GM21381 (cell line): ENCODE data around the gene STARD9.
"Not testable (repeated sequence)": the region's sequence is repeated elsewhere in the genome, so short reads cannot be mapped to it uniquely, and the experiment has no call there.

ENCODE experiments used
- ATAC-seq: cut with Tn5 transposase; IDR thresholded peaks from one replicate; pipeline ENCODE4 v1.9.1; 2021; ENCODE audit warnings: mild to moderate bottlenecking, moderate library complexity; ENCODE audit not compliant: unreplicated experiment

STARD9 gene

GRCh38 chr15:42750306-42750705 lies 174.9 kb downstream of the STARD9 start:
- ATAC-seq: no peak

- ATAC-seq: no peak
Observed at GRCh38 chr15:42759093-42759492, 183.7 kb downstream of the STARD9 start.

- no peak for ATAC-seq
Observed at GRCh38 chr15:42760759-42761158, 185.4 kb downstream of the STARD9 start.

GRCh38 chr15:42761813-42762212 lies 186.4 kb downstream of the STARD9 start:
- ATAC-seq: not testable (repeated sequence)

- ATAC-seq: not testable (repeated sequence)
Observed at GRCh38 chr15:42764154-42764731, 188.8 kb downstream of the STARD9 start.

- ATAC-seq: not testable (repeated sequence)
Observed at GRCh38 chr15:42766109-42766508, 190.7 kb downstream of the STARD9 start.
